Fibroblast of the conjunctiva (primary cell): Measurements from ENCODE around the gene FTHL17.

Experiments used
- DNase-seq: peaks from one replicate; pipeline ENCODE4 v3.0.0-alpha.2; 2010; ENCODE audit warnings: low read depth

The FTHL17 gene

DNA sequence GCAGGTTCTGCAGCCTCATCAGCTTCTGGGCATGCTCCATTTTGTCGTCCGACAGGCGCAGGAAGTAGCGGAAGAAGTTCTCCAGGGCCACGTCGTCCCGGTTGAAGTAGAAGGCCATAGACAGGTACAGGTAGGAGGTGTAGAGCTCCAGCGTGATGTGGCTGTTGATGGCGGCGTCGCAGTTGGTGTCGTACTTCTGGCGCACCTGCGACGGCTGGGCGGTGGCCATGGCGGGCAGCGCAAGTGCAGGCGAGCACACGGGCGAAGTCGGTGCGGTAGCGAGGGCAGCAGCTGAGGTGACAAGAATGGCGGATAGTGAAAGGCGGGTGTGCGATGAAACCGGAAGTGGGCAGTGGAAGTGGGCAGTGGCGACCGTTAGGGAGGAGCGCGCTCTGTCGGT lies at the start of gene FTHL17:
TSS of gene FTHL17 (minus strand) at position 317 of the 400 bp plus-strand sequence. CDS start at position 229, 88 bp downstream.
- DNase-seq, result no peak

DNA sequence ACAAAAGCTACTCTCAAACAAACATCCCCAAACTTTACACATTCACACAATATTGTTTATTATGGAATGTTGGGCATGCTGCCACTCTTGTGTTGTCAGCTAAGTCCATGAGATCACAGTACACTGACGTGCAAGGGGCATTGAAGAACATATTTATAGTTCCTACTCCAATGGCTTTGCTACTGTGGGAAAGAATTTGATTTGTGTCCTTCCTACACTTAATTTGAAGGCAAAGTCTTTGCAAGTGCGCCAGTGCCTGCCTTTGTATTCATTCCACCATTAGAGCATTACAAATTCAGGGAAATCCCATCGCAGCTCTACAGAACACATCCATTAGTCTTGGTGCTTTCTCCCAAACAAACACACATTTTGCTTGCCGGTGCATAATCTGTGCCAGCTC lies 45.4 kb upstream of the FTHL17 start:
- DNase-seq, result no peak

DNA sequence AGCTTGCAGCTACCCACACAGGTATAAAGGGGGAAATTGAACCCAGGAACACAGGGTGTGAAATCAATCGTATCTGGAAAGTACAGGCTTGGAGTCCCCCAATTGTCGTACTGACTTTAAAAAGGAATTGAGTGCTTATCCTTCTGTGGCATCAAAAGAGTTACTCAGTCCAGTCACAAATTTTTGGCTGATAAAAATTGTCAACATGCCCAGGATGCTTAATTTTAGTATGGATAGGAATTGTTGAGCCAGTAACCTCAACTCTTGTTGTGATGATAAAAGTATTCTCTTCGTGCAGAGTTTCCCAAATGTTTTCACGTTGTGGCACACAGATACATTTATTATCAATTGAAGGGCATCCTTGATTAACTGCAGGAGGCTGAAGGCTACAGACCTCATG lies 43.6 kb upstream of the FTHL17 start:
- DNase-seq, result no peak

DNA sequence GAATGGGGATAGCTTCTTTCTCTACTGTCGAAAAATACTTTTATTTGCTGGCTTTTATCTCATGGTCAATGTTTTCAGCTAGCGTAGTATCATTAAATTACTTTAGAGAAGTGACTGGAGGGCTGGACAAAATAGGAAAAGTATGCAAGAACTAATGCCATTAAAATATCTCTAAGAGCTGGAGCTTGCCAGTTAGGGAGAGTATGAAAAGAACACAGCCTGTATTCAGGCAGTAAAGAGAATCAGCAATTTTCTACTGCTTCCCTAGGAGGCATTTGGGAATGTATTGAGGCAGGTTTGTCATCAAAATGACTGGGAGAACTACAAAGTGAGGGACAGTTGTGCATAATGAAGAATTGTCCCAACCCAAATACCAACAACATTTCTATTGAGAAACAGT lies 43.0 kb upstream of the FTHL17 start:
- no peak for DNase-seq

DNA sequence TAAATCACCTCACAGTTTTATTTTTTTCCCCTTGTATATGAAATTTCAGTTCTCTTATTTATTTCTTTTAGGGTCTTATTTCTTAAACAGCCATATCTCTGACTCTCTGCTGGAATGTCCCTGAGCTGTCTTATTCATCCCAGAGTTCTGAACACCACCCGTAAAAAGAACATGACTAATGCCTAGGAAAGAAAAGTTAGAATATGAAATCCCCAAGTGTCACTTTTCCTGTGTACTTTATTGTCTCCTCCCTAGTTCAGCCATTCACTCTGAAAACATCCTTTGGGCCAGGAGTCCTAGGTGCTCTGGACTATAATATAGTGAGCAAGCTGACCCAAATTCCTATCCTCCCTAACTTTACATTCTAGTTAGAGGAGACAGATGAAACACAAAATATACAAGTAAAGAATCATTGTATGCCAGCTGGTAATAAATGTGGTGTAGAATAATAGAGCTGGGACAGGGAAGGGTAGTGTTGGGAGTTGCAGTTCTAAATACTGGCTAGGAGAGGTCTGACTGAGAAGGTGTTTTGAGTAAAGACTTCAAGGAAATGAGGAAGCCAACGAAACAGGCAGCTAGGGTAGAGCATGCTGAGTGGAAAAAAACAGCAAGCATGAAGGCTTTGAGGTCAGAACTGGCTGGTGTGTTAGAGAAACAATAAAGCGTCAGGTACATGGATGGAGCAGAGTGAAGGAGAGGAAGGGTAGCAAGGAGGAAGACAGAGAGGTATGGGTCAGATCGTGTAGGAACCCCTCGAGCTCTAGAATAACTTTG lies 40.6 kb upstream of the FTHL17 start:
- DNase-seq, result no peak

DNA sequence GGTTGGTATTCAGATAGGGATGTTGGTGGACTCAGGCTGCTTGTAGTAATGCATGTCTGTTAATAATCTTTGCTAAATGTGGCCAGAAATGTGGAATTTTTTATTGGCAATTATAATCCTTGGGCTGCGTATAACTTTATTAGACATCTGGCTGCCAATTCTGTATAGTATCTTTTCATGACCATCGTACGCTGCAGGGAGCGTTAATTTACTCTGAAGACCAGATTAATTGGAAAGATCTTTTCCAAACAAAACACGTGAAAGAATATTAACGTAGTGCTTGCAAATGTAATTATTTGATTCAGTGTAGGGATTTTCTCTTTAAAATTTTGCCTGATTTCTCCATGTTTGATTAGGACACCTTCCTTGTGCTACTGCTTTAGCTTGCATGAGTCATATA lies 38.8 kb upstream of the FTHL17 start:
- DNase-seq, result no peak

DNA sequence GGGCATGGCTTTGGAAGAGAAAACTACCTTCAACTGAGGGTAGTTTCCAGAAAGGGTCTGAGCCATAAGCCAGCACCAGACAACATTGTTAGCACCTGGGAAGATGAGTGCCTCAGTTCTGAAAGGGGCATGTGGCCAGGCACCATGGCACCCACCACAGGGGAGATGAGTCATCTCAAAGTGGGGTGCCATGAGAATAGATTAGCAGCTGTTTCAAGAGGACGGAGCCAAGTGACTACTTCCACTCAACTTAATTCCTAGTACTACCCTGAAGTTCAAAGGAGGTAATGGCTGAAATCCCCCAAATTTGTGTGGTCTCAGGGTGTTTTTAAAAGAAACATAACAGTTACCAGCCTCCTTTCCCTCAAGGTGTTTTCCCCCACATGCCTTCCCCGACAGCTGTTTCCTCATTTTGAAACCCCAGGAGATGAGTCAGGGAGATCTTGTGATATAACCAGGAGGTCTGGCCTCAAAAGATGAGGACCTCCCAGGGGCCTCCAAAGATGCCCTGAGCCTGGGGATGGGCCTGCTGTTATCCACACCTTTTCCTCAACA lies 27.8 kb upstream of the FTHL17 start:
- DNase-seq, result no peak

DNA sequence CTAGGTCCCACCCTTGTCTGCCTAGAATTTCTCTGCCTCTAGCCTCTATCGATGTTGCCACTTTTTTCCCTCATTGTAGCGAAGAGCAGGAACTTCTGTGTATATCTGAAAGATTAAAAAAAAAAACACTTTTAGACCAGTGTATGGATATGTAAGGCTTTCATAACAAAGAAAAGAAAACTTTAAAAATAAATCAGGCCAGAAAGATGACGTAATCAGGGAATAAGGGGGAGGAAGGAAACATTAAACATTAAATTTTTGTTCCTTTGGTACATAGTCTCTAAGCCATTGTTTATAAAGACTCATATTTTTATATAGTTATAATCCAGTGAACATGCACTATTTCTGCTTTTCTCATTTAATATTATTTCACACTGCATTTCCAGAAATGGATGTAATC lies 26.2 kb upstream of the FTHL17 start:
- DNase-seq, result no peak

DNA sequence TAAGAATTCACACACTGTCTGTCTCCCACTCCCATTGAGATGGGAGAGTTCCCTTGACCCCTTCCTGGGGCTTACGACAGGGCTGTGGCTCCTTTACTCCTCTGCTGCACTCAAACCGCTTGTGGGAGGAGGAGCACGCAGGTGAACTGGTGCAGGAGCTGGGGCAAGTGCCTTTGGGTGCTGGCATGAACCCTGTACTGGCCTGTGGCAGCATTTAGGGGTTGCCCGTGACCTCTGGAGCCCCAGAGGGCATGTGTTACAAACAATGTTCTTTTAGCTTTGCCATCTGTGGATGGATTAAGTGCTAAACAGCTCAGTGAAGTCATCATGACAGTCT lies 21.8 kb upstream of the FTHL17 start:
- no peak for DNase-seq

DNA sequence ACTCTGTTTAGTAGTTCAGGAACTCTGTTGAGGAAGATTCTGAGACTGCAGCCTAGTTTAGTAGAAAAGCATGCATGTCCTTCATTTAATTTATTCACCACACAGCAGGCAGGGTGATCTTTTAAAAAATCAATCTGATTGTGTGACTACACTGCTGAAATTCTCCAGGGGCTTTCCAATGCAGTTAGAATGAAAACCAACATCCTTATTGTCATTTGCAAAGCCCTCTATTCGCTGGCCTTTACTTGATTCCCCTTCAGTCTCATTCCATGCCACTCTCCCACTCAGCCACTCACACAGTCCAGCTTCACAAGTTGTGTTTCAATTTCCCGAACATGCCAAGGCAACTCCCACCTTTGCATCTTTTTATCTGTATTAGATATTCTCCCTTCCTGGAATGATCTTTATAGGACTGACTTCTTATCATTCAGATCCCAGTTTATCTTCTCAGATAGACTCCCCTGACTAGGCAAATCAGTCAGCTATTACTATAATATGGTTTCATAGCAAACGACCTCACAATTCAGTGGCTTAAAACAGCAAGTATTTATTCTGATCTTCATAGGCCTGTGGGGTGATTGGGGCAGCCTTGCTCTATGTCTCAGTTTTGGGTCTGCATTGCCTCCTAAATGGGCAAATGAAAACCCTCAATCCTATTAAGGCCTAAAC lies 21.3 kb upstream of the FTHL17 start:
- no peak for DNase-seq

DNA sequence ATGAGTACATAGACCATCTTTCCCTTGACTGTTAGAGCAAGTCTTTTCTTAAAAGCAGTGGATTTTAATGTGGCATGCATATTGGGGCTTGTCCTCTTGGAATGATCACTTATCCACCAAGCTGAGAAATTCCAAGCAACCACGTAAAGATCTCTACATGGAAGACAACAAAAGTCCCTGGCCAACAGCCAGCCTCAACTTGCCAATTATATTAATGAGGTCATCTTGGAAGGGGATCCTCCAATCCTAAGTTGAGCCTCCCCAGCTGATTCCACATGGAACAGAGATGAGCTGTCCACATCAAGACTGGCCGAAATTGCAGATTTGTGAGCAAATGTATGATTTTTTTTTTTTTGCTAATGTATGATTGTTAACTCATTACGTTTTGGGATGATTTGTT lies 20.6 kb upstream of the FTHL17 start:
- no peak for DNase-seq

DNA sequence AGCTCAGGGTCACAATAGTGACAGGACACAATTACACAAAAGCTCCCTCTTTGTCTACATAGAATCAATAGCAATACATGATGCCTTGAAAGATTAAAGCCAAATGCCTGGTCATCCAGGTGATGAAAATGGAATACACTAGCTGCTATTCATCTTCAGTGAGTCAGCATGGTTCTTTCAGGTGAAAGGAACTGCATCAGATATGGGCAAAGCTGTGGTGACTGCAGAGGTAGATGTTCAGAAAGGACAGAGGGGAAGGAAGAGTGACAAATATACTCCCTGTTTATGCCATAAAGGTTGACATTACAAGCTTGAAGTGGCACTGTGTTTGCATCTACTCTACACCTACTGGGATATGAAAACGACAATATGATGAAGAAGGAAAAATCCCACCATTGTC lies 20.0 kb upstream of the FTHL17 start:
- no peak for DNase-seq

DNA sequence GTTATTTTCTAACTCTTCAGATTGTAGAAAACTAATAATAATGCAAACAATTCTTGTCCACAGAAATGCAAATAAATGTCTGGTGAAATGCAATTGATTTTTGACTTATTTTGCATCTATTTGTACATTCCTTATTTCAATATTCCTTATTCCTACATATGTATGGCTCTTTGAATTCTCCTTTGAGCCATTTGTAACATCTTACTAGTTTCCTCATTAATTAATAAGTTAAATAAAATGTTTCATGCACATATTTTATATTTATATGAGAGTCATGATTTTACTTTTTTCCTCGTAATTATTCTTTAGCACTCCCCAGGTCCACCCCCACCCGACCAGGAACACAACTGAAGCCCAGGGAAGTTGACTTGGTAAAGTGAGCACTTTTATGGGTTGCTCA lies 2.7 kb upstream of the FTHL17 start:
- DNase-seq, result no peak

DNA sequence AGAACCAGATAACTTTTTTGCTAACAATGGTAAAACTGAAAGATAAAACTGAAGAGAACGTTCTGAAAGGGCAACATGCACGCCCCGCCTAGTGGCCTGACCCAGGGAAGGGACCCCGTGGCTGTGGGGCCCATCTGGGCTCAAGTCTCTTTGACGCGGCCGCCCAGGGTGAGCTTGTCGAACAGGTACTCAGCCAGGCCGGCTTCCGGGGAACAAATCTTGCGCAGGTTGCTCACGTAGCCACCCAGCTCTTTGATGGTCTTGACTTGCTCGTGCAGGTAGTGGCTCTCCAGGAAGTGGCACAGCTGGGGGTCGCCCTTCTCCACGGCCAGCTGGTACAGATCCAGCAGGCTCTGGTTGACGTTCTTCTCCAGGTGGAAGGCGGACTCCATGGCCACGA lies 579 bp downstream of the FTHL17 start:
- DNase-seq, result no peak

DNA sequence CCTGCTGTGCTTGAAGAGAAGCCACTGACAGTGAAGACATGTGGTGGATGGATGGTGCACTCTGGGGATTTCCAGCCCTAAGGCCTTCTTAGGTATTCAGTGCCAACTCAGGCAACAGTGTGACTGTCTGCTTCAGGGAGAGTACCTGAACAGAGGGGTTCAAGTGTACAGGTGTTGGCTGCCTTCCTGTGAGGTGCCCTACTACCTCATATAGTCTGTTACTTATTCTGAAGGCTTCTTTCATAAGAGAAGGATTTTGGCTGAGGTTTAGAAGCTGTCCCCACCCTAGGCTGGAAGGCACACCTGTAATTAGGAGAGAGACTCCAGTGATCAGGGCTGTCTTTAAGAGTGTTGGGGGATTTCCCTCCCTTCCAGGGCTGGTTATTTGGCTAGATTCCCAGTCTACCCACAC lies 1.8 kb downstream of the FTHL17 start:
- DNase-seq, result no peak

DNA sequence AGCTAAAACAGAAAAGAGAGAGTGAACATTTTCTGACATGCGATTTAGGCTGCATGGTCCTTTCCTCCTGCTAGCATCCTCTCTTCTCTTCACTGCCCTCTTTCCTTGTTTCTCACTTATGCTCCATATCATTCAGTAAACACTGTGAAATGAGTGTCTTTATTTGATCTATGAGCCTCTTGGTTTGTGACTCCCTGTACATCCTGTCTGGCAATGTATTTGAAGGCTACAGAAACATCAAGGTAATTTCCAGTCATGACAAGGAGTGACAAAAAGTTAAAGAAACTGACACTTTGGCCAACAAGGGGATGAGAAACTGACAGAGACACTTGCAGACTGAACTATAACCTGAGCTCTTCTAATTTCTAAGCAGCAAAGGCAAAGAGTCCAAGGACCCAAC lies 8.7 kb downstream of the FTHL17 start:
- DNase-seq, result no peak

DNA sequence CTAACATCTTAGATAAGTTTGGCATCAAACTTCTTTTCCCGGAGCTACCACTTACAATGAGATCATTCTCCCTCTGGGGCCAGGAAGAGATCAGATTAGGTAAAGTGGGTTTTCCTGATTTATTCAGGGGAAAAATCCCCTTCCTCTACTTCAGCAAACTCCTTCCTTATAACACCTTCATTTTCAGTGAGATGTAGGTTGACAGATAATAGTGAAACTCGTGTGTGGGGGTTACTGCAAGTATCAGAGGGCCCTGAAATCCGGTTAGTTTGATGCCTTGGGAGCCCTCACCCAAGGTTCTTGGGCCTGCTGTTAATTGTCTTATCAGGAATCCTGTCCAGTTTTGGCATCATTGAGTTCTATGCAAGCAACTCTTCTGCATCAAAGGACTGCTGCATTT lies 10.8 kb downstream of the FTHL17 start:
- no peak for DNase-seq

DNA sequence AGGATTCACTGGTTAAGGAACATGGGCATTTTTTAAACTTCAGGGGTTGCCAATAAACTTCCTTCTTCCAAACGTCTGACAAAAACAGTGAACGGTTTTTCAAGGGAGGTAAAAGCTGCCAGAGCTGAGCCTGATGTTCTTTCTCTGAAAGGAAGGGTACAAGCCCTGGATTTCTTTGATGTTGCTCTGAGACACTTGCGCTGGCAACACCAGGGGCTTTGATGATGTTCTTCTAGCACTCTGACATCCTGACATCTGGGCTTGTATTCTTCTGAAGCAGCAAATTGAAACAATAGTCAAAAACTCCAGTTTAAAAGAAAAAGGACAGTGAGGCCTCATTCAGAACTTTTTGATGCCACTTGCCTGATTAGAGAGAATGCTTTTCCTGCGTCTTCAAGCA lies 11.8 kb downstream of the FTHL17 start:
- no peak for DNase-seq

DNA sequence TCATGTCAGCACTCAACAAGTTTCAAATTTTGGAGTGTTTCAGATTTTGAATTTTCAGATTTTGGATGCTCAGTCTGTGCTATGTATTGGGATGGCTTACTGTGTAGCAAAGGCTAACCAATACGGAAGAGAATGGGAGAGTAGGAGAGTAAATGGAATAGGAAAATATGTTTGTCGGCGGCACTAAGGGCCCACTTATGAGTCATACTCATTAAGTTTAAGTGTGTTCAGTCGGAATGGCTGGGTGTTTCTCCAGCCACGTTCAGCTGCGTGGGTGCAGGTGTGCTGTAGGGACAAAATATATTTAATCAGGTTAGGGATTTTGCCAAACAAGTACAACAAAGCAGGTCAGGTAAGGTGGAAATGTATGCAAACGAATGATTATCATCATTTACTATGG lies 13.6 kb downstream of the FTHL17 start:
- no peak for DNase-seq

DNA sequence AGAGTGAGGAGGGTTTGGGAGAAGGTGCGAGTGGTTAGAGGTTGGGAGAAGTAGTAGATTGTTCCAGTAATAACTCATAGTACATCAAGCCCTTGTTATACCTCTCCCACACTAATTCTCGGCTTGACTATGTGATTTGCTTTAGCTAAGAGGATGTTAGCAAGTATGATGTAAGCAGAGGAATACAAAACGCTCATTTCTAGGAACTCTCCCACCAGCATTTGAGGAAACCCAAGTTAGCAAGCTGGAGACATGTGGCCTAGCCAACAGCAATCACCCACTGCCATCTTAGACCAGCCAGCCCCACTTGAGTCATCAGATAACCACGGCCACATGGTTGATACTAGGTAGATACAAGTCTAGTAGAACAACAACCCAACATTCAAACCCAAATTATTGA lies 14.2 kb downstream of the FTHL17 start:
- DNase-seq, result no peak

DNA sequence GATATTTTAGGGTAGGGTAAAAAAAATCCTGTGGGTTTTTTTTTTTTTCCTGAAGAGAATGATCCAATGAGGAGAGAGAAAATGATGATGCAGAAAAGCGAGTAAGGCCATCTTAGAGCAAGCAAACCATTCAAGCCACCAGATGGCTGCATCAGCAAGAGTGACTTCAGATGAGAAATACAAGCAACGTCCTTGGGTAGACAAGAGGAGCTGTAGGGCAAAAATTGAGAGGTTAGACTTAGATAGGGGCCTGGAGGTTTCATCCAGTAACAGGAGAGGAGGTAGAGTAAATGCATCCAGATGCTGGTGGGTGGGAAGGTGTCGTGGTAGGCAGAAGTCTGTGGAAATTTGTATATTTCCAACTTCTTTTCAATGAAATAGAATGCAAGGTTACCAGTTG lies 14.6 kb downstream of the FTHL17 start:
- no peak for DNase-seq

DNA sequence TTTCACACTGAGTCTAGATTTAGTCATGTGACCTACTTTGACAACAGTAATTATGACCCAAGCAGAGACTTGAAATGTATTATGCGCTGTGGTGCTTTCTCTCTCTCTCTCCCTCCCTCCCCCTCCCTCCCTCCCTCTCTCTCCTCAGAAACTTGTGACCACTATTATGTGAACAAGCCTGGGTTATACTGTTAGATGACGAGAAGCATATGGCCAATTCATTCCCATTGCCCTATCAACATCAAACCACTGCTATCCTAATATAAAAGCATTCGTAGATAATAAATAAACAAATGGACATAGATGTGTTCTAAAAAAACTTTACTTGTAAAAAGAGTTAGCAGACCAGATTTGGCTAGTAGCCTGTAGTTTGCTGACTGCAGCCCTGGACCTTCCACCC lies 18.2 kb downstream of the FTHL17 start:
- no peak for DNase-seq

DNA sequence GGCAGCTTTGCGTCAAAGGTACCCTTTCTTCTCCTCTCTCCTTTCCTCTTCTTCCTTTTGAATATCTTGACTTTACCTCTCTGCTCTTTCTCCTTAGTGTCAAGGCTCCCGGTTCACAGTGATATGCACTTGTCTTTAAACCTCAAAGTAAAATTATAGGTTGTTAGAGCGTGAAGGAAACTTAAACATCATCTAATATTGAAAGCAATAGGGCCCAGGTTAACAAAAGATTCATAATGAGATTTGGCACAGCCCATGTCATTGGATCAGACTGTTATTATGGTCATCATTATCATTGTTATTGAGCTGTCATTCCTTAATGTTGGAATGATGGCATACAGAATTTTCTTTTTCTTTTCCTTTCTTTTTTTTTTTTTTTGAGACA lies 32.5 kb downstream of the FTHL17 start:
- DNase-seq, result no peak
